HUES64 (cell line): ENCODE results near the gene ZP1.

Source experiments
- H3K27ac ChIP-seq: 2 replicates; pipeline ENCODE4 v1.7.0; 2013; ENCODE audit warnings: low read depth, low read length, inconsistent platforms
- H3K27me3 ChIP-seq: 2 replicates; pipeline ENCODE4 v1.6.1; 2013; ENCODE audit warnings: mild to moderate bottlenecking, low read length; ENCODE audit not compliant: insufficient read depth
- H3K36me3 ChIP-seq: 2 replicates; pipeline ENCODE4 v1.6.1; 2013; ENCODE audit warnings: mild to moderate bottlenecking, low read length; ENCODE audit not compliant: insufficient read depth
- H3K4me1 ChIP-seq: 2 replicates; pipeline ENCODE4 v1.6.1; 2013; ENCODE audit warnings: mild to moderate bottlenecking, low read length, moderate library complexity; ENCODE audit not compliant: insufficient read depth
- H3K4me3 ChIP-seq: 2 replicates; pipeline ENCODE4 v1.5.1; 2013; ENCODE audit warnings: mild to moderate bottlenecking, low read length, moderate library complexity
- H3K9ac ChIP-seq: 2 replicates; pipeline ENCODE4 v1.6.1; 2013; ENCODE audit warnings: mild to moderate bottlenecking, low read depth, low read length
- H3K9me3 ChIP-seq: 2 replicates; pipeline ENCODE4 v1.6.1; 2013; ENCODE audit warnings: low read depth, low read length; ENCODE audit not compliant: insufficient read depth
- WGBS: fragments of 150-250, 120-280 bp; methylation state at CpG from one replicate; pipeline ENCODE4 v1.1.7; 2013; ENCODE audit warnings: missing lambda C conversion rate; 5-methylcytosine and 5-hydroxymethylcytosine counted together

ZP1 gene

DNA sequence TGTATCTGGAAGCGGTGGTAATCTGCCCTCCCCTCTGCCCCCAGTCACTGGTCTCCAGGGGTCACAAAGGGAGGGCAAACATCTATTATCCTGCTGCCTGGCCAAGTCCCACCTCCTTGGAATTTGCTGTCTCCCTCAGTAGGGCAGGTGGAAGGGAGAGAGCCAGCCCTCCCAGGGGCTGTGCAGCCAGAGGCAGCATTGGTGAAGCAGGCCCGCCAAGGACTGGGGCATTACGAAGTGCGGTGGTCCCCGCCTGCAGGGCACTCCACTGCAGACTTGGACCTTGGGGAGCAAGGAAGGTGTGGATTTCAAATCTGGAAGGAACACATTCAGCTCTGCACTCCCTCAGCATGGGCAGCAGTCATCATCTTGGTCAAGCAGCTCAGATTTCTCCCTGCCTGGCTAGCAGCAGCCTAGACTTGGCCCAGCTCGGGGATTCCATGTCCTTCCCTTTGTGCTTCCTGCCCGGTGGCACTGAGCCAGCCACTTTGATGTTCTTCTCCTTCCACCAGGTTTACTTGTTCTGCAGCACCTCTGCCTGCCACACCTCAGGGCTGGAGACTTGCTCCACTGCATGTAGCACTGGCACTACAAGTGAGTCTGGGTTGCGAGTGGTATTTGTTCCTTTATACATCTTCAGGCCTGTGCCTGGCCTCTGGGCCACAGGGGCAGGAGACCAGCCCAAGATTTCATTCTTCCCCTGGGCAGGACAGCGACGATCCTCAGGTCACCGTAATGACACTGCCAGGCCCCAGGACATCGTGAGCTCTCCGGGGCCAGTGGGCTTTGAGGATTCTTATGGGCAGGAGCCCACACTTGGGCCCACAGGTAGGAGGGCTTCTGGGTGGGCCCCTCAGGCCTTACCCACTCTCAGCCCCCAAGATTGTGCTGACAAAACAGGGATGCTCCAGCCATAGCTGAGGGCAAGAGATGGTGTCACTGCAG is 7.4 kb downstream of the ZP1 start:
- no peak overlapping the region for H3K9ac ChIP-seq
- H3K4me3 ChIP-seq, result no peak overlapping the region
- WGBS, result 91% methylated on average over 13 of the region's 13 CpGs
- H3K27ac ChIP-seq, result no peak overlapping the region
- no peaks in the 10 kb centered on the region for H3K27me3 ChIP-seq
- peaks cover 4% of the 10 kb centered on the region; the same call in 1 of the 2 replicates for H3K36me3 ChIP-seq
- no peaks in the 10 kb centered on the region for H3K9me3 ChIP-seq
- H3K4me1 ChIP-seq, result 0 out of 2 replicates have a peak, but pooled peaks cover 5% of the 10 kb centered on the region

DNA sequence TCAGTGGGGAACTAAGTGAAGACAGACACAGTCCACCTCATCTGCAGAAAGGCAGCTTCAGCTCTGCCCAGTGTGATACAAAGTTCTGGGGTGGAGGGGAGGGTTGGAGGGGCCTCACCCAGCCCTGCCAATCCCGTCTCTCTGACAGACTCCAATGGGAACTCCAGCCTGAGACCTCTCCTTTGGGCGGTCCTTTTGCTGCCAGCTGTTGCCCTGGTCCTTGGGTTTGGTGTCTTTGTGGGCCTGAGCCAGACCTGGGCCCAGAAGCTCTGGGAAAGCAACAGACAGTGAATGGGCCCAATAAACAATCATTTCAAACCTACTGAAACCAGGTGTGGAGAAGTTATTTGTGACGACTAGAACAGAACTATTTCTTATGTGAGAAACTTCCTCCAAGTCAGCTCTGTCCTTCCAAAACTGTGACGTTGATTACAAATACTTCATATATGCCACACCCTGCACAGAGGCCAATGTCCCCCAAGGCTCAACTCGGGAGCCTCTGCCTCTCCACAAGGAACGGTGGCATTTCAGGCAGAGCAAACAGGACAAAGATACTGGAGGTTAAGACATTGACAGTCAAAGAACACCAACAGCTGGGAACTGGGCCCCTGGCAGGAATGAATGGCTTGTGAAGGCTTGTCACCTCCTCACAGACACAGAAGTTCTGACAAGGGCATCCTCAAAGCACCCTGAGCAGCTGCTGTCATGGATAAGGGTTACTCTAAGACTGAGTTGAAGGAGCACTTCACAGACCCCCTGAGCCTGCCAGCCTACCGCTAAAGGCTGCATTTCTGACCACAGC is 8.2 kb downstream of the ZP1 start:
- Histone ChIP-seq H3K36me3 (peaks cover 10% of the 10 kb centered on the region), H3K9ac (no peak overlapping the region), H3K27me3 (no peaks in the 10 kb centered on the region), H3K9me3 (no peaks in the 10 kb centered on the region), H3K4me3 (no peak overlapping the region), H3K27ac (no peak overlapping the region), H3K4me1 (0 out of 2 replicates have a peak, but pooled peaks cover 5% of the 10 kb centered on the region)
- WGBS, result 97% methylated on average over 7 of the region's 7 CpGs

- no peak overlapping the region for H3K9ac ChIP-seq
- H3K4me1 ChIP-seq, result 0 out of 2 replicates have a peak, but pooled peaks cover 5% of the 10 kb centered on the region
- H3K36me3 ChIP-seq, result peaks cover 10% of the 10 kb centered on the region
- no peaks in the 10 kb centered on the region for H3K9me3 ChIP-seq
- no peaks in the 10 kb centered on the region for H3K27me3 ChIP-seq
- 97% methylated on average over 2 of the region's 2 CpGs for WGBS
- no peak overlapping the region for H3K4me3 ChIP-seq
- no peak overlapping the region for H3K27ac ChIP-seq
Measured at GRCh38 chr11:60876168-60876485, 8.8 kb downstream of the ZP1 start.

DNA sequence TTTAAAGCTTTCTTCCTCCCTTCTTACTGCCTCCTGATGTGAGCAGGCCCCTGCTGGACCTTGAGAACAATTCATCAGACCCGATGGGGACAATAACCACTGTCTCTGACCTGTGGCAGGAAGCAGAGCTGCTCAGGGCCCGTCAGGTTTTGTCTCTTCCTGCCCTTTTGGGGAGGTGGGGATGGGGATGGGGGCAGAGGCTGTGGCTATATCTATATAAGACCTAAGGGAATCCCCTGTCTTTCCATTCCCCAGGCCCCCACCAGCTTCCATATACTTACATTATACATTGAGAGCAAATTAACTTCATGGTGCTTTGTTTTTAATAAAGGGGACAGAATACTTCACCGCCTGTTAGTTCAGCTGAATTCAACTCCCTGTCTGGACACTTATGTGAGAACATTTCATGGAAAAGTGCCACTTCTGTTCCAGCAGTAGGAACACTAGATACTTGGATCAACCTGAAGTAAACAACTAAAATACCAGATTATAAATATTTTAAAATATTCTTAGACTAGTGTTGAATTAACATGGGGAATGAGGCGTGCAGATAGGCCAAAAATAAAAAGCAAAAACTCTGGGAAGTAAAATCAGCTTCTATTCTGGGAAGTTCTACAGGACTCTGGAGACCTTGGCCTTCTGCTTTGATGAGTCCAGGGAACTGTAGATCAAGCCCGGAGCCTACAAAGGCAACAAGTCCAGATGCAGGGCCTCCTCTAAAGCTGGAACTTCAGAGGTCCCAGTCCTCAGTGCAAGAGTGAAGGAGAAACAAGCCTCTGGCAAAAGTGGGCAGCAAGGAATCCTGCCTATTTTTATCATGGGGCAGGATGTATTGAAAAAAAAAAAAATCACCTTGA is 11.1 kb downstream of the ZP1 start:
- Histone ChIP-seq H3K4me3 (no peak overlapping the region), H3K9ac (no peak overlapping the region), H3K27me3 (no peaks in the 10 kb centered on the region), H3K4me1 (0 out of 2 replicates have a peak, but pooled peaks cover 1% of the 10 kb centered on the region), H3K9me3 (no peaks in the 10 kb centered on the region), H3K27ac (no peak overlapping the region), H3K36me3 (peaks cover 10% of the 10 kb centered on the region)
- 87% methylated on average over 5 of the region's 5 CpGs for WGBS

DNA sequence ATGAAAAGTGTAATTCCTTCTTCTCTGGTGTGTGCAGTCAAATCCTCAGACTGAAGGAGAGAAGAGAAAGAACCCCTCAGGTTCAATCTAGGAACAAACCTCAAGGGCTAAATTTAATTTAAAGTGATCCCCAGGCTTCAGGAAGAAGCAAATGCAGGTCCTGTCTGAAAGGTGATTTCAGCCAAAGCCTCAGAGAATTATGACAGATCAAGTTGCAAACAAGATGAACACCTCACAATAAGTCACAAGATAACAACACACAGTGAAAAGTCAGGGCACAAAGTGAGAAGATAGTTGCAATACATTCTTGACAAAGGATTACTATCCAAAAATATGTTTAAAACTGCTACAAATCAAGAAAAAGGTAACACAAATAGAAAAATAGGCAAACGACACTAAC is 11.8 kb downstream of the ZP1 start:
- no peaks in the 10 kb centered on the region for H3K4me1 ChIP-seq
- no peak overlapping the region for H3K27ac ChIP-seq
- 67% methylated on average over 1 of the region's 1 CpG for WGBS
- peaks cover 10% of the 10 kb centered on the region for H3K36me3 ChIP-seq
- H3K9ac ChIP-seq, result no peak overlapping the region
- no peaks in the 10 kb centered on the region for H3K9me3 ChIP-seq
- no peaks in the 10 kb centered on the region for H3K27me3 ChIP-seq
- no peak overlapping the region for H3K4me3 ChIP-seq

DNA sequence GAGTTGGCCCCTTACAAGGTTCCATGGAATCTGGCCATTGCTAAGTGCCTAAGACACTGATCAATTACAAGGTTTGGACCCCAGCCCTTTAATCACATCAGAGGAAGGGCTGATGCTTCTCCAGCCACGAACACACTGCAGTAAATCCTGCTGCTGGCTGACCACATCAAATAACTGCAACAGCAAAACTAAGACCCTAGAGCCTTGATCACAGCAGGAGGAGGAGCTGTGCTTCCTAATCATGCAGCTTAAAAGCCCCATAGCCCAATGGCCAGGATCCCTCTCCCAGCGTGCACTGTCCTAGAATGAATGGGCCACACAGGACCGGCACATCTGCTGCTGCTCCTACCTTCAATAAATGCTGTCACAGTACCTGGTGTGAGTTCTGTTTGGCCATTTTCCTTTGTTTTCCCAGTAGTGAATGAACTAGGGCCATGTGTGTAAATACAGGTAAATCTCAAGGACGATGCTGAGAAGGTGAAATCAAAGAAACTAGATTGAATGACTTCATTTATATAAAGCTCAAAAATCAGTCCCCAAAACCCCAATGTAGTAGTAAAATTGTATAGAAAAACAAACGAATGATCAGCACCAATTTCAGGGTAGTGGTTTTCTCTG is 12.7 kb downstream of the ZP1 start:
- WGBS, result 95% methylated on average over 4 of the region's 5 CpGs
- H3K27me3 ChIP-seq, result no peaks in the 10 kb centered on the region
- no peak overlapping the region for H3K27ac ChIP-seq
- H3K9me3 ChIP-seq, result no peaks in the 10 kb centered on the region
- peaks cover 10% of the 10 kb centered on the region for H3K36me3 ChIP-seq
- H3K9ac ChIP-seq, result no peak overlapping the region
- H3K4me1 ChIP-seq, result no peaks in the 10 kb centered on the region
- H3K4me3 ChIP-seq, result no peak overlapping the region

DNA sequence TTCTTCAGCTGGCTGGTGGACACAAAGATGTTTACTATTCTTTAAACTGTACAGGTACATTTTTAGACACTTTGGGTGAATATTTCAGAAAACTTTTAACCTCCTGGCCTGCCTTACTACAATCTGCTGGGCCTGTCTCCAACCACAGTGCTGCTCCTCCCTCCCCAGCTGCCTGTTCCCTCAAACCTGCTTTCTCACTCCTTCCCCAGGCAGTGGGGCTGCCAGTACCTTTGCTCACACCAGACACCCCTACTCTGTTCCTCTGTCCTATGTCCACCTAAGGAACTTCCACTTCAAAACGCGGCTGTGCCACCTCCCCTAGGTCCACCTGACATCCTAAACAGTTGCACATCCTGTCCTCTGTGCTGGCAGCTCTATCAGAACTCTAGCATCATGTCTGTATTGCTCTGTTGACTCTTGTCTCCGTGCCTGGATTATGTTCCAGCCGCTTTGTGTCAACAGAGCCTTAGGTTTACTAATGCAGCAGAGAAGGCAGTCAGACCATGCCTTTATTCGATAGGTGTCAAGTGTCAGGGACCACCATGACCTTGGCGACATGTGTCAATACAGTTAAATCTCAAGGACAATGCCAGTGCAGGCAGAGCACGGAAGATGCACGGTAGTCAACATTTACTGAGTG is 13.4 kb downstream of the ZP1 start:
- no peaks in the 10 kb centered on the region for H3K4me1 ChIP-seq
- 95% methylated on average over 8 of the region's 8 CpGs for WGBS
- no peaks in the 10 kb centered on the region for H3K9me3 ChIP-seq
- H3K9ac ChIP-seq, result no peak overlapping the region
- H3K36me3 ChIP-seq, result peaks cover 10% of the 10 kb centered on the region
- no peak overlapping the region for H3K4me3 ChIP-seq
- no peaks in the 10 kb centered on the region for H3K27me3 ChIP-seq
- no peak overlapping the region for H3K27ac ChIP-seq

GRCh38 chr11:60887556-60887955 is 20.2 kb downstream of the ZP1 start:
- Histone ChIP-seq H3K9me3 (no peaks in the 10 kb centered on the region), H3K4me1 (no peaks in the 10 kb centered on the region), H3K36me3 (peaks cover 29% of the 10 kb centered on the region), H3K9ac (no peak overlapping the region), H3K27me3 (no peaks in the 10 kb centered on the region), H3K4me3 (no peak overlapping the region), H3K27ac (no peak overlapping the region)
- 74% methylated on average over 5 of the region's 5 CpGs for WGBS

DNA sequence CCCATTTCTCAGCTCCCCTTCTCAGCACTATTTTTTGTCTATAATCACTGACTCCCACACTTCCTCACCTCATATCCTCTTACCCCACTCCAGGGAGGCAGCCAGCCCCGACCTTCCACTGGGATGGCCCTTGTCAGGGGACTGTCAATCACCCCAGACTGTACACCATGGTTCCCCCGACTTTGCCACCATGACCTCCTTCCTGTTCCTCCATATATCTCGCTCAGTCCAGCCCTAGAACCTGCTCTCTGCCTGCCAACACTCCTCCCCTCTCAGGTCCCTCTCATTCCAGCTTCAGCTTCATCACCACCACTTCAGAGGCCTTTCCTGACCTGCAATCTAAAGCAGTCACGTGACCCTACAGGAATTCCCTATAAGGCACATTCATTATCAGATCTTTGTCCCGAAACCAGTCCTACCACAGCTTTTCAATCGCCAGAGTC is 22.5 kb downstream of the ZP1 start:
- H3K36me3 ChIP-seq, result peaks cover 51% of the 10 kb centered on the region
- no peaks in the 10 kb centered on the region for H3K4me1 ChIP-seq
- no peaks in the 10 kb centered on the region for H3K27me3 ChIP-seq
- no peak overlapping the region for H3K27ac ChIP-seq
- no peak overlapping the region for H3K4me3 ChIP-seq
- no peak overlapping the region for H3K9ac ChIP-seq
- H3K9me3 ChIP-seq, result no peaks in the 10 kb centered on the region
- WGBS, result 83% methylated on average over 6 of the region's 6 CpGs

DNA sequence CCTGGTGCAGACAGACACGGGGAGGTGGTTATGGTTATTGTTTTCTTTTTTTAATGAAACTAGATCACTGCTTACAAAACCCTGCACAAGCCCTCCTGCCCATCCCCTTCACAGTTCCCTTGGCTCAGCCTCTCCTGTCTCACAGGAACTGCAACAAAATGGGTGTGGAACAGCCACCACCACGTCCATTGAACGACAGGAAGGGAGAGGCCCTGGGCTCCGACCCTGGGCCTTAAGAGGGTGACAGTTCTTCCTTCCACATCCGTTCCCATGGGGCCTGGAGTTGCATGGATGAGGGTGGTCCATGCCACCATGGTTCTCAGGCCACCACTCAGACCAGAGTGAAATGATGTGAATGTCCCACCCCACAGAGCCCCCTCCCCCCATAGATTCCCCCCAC is 23.4 kb downstream of the ZP1 start:
- Histone ChIP-seq H3K9me3 (no peaks in the 10 kb centered on the region), H3K36me3 (peaks cover 60% of the 10 kb centered on the region), H3K4me1 (no peaks in the 10 kb centered on the region), H3K9ac (no peak overlapping the region), H3K4me3 (no peak overlapping the region), H3K27me3 (no peaks in the 10 kb centered on the region), H3K27ac (no peak overlapping the region)
- WGBS, result 94% methylated on average over 4 of the region's 5 CpGs
